NT2/D1 (cell line): Measurements from ENCODE around the gene NCKIPSD.

ENCODE experiments used
- DNase-seq: peaks from one replicate; pipeline ENCODE4 v3.0.0-alpha.2; 2011; ENCODE audit warnings: low read depth, low spot score
- H3K27me3 ChIP-seq: 2 replicates; pipeline ENCODE4 v1.6.0; 2011; ENCODE audit warnings: mild to moderate bottlenecking; ENCODE audit not compliant: insufficient read length, insufficient read depth
- H3K36me3 ChIP-seq: 2 replicates; pipeline ENCODE4 v1.6.1; 2011; ENCODE audit warnings: mild to moderate bottlenecking, low read length, mixed read lengths; ENCODE audit not compliant: insufficient read depth, insufficient read length
- H3K4me1 ChIP-seq: 2 replicates; pipeline ENCODE4 v1.5.1; 2011; ENCODE audit not compliant: insufficient read depth, insufficient read length
- H3K4me3 ChIP-seq: 2 replicates; pipeline ENCODE4 v1.5.1; 2011; ENCODE audit warnings: low read depth; ENCODE audit not compliant: insufficient read length
- H3K9ac ChIP-seq: 2 replicates; pipeline ENCODE4 v1.6.0; 2011; ENCODE audit warnings: low read depth; ENCODE audit not compliant: insufficient read length
- H3K9me3 ChIP-seq: 2 replicates; pipeline ENCODE4 v1.5.1; 2011; ENCODE audit warnings: mild to moderate bottlenecking, low read length; ENCODE audit not compliant: insufficient read depth
- SUZ12 ChIP-seq: IDR thresholded peaks from 2 replicates; pipeline ENCODE4 v1.6.1; 2011; ENCODE audit not compliant: insufficient read length, insufficient read depth; ENCODE audit errors: extremely low read depth
- YY1 ChIP-seq: IDR thresholded peaks from 2 replicates; pipeline ENCODE4 v1.6.1; 2011; ENCODE audit not compliant: insufficient read length, insufficient read depth
- ZNF274 ChIP-seq: IDR thresholded peaks from 2 replicates; pipeline ENCODE4 v1.6.1; 2011; ENCODE audit warnings: mild to moderate bottlenecking, low read depth, low read length

Gene NCKIPSD

DNA sequence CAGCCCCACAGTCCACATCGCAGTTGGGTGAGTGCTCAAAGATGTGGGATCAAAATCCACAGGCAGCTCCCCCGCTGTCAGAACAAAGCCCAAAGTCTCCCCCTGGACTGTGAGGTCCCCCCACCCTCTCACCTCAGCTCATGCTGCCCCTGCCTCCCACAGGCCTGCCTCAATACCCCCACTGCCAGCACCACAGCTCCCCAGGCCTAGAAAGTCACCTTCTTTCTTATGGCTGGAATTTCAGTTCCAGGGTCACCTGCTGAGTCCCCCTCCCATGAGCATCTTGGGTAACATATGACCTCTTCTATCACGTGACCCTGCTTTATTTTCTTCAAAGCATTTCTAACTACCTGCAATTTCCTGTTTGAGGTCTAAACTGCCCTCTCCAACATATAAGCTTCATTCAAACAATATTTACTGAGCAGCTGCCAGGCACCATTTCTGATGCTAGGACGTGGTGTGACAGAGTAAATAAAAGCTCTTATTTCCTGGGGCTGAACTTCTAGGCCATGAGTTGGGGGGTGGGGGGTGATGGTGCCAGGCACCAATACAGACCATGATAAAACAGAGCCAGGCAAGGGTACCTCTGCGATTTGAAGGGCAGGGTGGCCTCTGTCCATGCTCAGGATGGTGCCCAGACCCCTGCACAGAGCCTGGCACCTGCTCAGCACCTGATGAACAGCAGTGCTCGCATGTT lies 61.7 kb downstream of the NCKIPSD start:
- Histone ChIP-seq H3K9me3 (peaks cover 3% of the 10 kb centered on the region), H3K9ac (no peak overlapping the region), H3K4me3 (no peak overlapping the region), H3K4me1 (no peaks in the 10 kb centered on the region), H3K36me3 (peaks cover 63% of the 10 kb centered on the region), H3K27me3 (no peaks in the 10 kb centered on the region)
- no peak for DNase-seq
- no peak for TF ChIP-seq SUZ12
- no peak for TF ChIP-seq YY1
- no peak for TF ChIP-seq ZNF274
